Hair follicle dermal papilla cell (primary cell): ENCODE measurements around the gene USP46. TPM values are rescaled to one million over a fixed set of nuclear protein-coding genes. Genes with fewer than 3 reads are reported as not detected.

Source experiments
- total RNA-seq: library from RNA; depleted of rRNA; stranded (reverse); fragments of >200 nt; gene quantifications from 2 replicates; pipeline ENCODE4 v1.2.3, GENCODE V29; 2012

USP46 gene
- total RNA-seq = 11.8 and 12.8 TPM in 2 replicates

GRCh38 chr4:52659001-52659721, at the start of gene USP46:
TSS of gene USP46 (minus strand) at chr4:52659301. CDS start at chr4:52659150, 151 bp downstream.

Other genes starting within 250 kb of the USP46 start
- 0.12 and 0.16 TPM in 2 replicates for gene ERVMER34-1, start 92.1 kb upstream of the USP46 start, total RNA-seq
- 1.3 and 1.8 TPM in 2 replicates for gene RASL11B, start 203.0 kb upstream of the USP46 start, total RNA-seq